ENCODE data around the gene PITPNM3.

PITPNM3 gene

GRCh38 chr17:6568184-6568758 lies 11.9 kb upstream of the PITPNM3 start:
- Mint-ChIP-seq H3K4me3 (no peak overlapping the region), H3K27me3 (ENCODE audit: low read depth, poor library complexity) (peaks cover 11% of the 10 kb centered on the region), H3K27ac (peak overlapping the region; percentile 42), H3K4me1 (peaks cover 37% of the 10 kb centered on the region), H3K36me3 (ENCODE audit: low read depth) (peaks cover 11% of the 10 kb centered on the region), H3K9me3 (no peaks in the 10 kb centered on the region)
- TF ChIP-seq CTCF (IDR thresholded peaks at IDR 0.05): no peak
- DNase-seq: no peak

- no peak for TF ChIP-seq CTCF (IDR thresholded peaks at IDR 0.05)
- Mint-ChIP-seq H3K9me3 (no peaks in the 10 kb centered on the region), H3K36me3 (ENCODE audit: low read depth) (peaks cover 9% of the 10 kb centered on the region), H3K4me3 (no peak overlapping the region), H3K27ac (peak overlapping the region; percentile 11), H3K4me1 (peaks cover 37% of the 10 kb centered on the region), H3K27me3 (ENCODE audit: low read depth, poor library complexity) (peaks cover 17% of the 10 kb centered on the region)
- DNase-seq: no peak
Observed at GRCh38 chr17:6567528-6568183, 11.3 kb upstream of the PITPNM3 start.

GRCh38 chr17:6561446-6561845 lies 5.1 kb upstream of the PITPNM3 start:
- peaks cover 13% of the 10 kb centered on the region for H3K4me1 Mint-ChIP-seq
- no peak for TF ChIP-seq CTCF (IDR thresholded peaks at IDR 0.05)
- H3K4me3 Mint-ChIP-seq: no peak overlapping the region
- no peaks in the 10 kb centered on the region for H3K36me3 Mint-ChIP-seq (ENCODE audit: low read depth)
- no peak overlapping the region for H3K27ac Mint-ChIP-seq
- no peak for DNase-seq
- peaks cover 69% of the 10 kb centered on the region for H3K27me3 Mint-ChIP-seq (ENCODE audit: low read depth, poor library complexity)
- no peaks in the 10 kb centered on the region for H3K9me3 Mint-ChIP-seq

- H3K9me3 Mint-ChIP-seq: no peaks in the 10 kb centered on the region
- DNase-seq: no peak
- H3K27ac Mint-ChIP-seq: no peak overlapping the region
- no peaks in the 10 kb centered on the region for H3K36me3 Mint-ChIP-seq (ENCODE audit: low read depth)
- no peak overlapping the region for H3K4me3 Mint-ChIP-seq
- peaks cover 74% of the 10 kb centered on the region for H3K27me3 Mint-ChIP-seq (ENCODE audit: low read depth, poor library complexity)
- no peak for TF ChIP-seq CTCF (IDR thresholded peaks at IDR 0.05)
- peaks cover 14% of the 10 kb centered on the region for H3K4me1 Mint-ChIP-seq
Observed at GRCh38 chr17:6560496-6560895, 4.1 kb upstream of the PITPNM3 start.

- H3K4me3 Mint-ChIP-seq: no peak overlapping the region
- peaks cover 81% of the 10 kb centered on the region for H3K27me3 Mint-ChIP-seq (ENCODE audit: low read depth, poor library complexity)
- no peaks in the 10 kb centered on the region for H3K9me3 Mint-ChIP-seq
- H3K27ac Mint-ChIP-seq: no peak overlapping the region
- peaks cover 21% of the 10 kb centered on the region for H3K4me1 Mint-ChIP-seq
- TF ChIP-seq CTCF (IDR thresholded peaks at IDR 0.05): no peak
- no peak for DNase-seq
- H3K36me3 Mint-ChIP-seq (ENCODE audit: low read depth): no peaks in the 10 kb centered on the region
Observed at GRCh38 chr17:6559753-6560215, 3.4 kb upstream of the PITPNM3 start.
